Cardiac fibroblast (primary cell): ENCODE measurements around the gene KIFC3.

ENCODE experiments used
- DNase-seq, 2 donors: peaks; one replicate each; pipeline versions ENCODE4 v3.0.0 to v3.0.0-alpha.2; 2010; ENCODE audit warnings: low read depth in 2 of 2
- H3K4me3 ChIP-seq, 2 donors: replicated peaks in 1 of 2; 1 replicate in 1 of 2; 2 replicates in 1 of 2; pipeline ENCODE4 v1.5.1; 2011; ENCODE audit warnings: low read depth in 2 of 2, low read length in 2 of 2, mild to moderate bottlenecking in 2 of 2, moderate library complexity in 1 of 2
- CTCF ChIP-seq: IDR thresholded peaks from one replicate; pipeline ENCODE4 v1.5.1; 2011; ENCODE audit warnings: low read depth, mild to moderate bottlenecking, low read length, inconsistent platforms

The KIFC3 gene

GRCh38 chr16:57745768-57746167 lies 56.5 kb downstream of the KIFC3 start:
- DNase-seq = no peak
- H3K4me3 ChIP-seq = no peak overlapping the region
- no peak for TF ChIP-seq CTCF

DNA sequence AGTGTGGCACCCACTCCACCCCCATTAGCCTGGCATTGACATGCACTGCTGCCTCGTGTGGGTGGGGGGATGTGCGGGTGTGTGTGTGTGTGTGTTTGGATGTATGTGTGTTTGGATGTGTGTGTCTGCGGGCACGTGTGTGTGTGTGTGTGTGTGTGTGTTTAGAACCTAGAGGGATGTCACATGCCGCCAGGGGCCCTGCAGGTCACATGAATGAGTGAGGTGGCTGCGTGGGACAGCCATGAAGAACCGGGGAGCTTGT lies 57.7 kb downstream of the KIFC3 start:
- H3K4me3 ChIP-seq = no peak overlapping the region
- TF ChIP-seq CTCF = no peak
- DNase-seq = no peak

- TF ChIP-seq CTCF = no peak
- no peak overlapping the region for H3K4me3 ChIP-seq
- DNase-seq = no peak
Measured at GRCh38 chr16:57743886-57744641, 58.2 kb downstream of the KIFC3 start.

DNA sequence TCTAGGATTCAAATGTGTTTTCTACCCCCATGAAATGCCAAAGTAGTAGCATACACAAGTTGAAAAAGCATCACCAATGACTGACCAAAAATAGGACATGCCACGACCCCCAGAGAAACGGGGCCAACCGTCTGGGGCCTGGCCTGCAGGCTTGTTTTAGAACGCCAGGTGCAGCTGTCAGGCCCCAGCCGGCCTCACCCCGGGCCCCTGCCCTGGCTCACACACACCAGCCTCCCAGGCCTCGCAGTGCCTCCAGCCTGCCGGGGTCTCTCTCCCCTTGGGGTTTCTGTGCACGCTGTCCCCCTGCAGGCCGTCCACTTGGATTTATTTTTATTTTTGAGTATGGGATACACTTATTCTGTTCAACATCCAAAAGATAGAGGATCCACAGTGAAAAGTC lies 58.8 kb downstream of the KIFC3 start:
- H3K4me3 ChIP-seq = no peak overlapping the region
- no peak for TF ChIP-seq CTCF
- no peak for DNase-seq

DNA sequence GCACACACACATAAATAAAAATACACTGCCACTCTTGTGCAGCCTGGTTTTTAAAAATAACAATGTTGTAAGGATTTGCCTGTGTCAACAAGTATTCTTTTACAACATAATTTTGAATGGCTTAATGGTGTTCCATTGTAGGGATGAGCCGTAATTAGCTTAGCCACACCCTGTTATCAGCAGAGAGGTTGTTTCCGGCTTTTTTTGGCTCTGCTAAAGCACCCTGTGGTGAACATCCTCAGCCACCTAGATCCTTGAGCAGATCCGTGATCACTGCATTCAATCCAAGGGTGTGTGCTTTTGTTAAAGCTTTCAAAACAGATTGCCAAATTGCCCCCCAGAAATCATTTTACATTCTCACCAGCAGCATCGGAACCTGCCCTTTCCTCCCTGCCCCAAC lies 59.7 kb downstream of the KIFC3 start:
- TF ChIP-seq CTCF = no peak
- H3K4me3 ChIP-seq = no peak overlapping the region
- no peak for DNase-seq

DNA sequence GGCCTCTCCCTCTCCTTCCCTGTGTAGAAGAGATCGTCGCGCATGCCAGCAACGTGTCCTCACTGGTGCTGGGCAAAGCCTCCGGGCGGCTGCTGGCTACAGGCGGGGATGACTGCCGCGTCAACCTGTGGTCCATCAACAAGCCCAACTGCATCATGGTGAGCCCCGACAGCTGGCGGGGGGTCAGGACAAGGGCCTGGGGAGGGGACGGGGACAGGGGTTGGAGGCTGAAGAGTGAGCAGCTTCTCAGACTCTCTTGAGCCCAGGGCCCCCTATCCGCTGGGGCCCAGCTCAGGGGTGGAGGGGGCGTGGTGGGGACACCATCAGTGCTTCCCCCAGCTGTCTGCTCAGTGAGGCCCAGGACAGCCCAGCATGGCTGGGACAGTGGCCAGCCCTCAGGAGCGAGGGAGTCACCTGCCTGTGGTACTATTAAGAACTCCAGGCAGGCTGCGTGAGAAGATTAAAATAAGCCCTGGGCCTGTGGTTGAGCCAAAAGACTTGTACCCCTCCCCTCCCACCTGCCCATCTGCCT lies 60.6 kb downstream of the KIFC3 start:
- H3K4me3 ChIP-seq = no peak overlapping the region
- no peak for TF ChIP-seq CTCF
- no peak for DNase-seq
